Stimulated activated CD4-positive, alpha-beta T cell treated with anti-CD3 and anti-CD28 coated beads, Interleukin-2, amount 100 ng/mL, for 4 hours (primary cell): ENCODE measurements around the gene ZNF235.
"Not testable (repeated sequence)": the region's sequence is repeated elsewhere in the genome, so short reads cannot be mapped to it uniquely, and the experiment has no call there.

Experiments used
- DNase-seq: peaks from one replicate; pipeline ENCODE4 v3.0.0-alpha.2; 2020; ENCODE audit warnings: low read depth

ZNF235 gene

GRCh38 chr19:44304659-44305193 is at the start of gene ZNF235:
ZNF235 (minus strand) TSS chr19:44305025; CDS start chr19:44303404, 1,621 bp downstream.
- DNase-seq: peak; percentile 68

GRCh38 chr19:44346556-44346955 is 41.7 kb upstream of the ZNF235 start:
- no peak for DNase-seq

- DNase-seq: no peak
Measured at GRCh38 chr19:44345959-44346358, 41.1 kb upstream of the ZNF235 start.

- no peak for DNase-seq
Measured at GRCh38 chr19:44344255-44344654, 39.4 kb upstream of the ZNF235 start.

- no peak for DNase-seq
Measured at GRCh38 chr19:44341794-44342193, 37.0 kb upstream of the ZNF235 start.

- DNase-seq: not testable (repeated sequence)
Measured at GRCh38 chr19:44334639-44335038, 29.8 kb upstream of the ZNF235 start.

GRCh38 chr19:44332145-44332544 is 27.3 kb upstream of the ZNF235 start:
- no peak for DNase-seq

GRCh38 chr19:44315883-44316282 is 11.1 kb upstream of the ZNF235 start:
- no peak for DNase-seq

- no peak for DNase-seq
Measured at GRCh38 chr19:44313231-44313630, 8.4 kb upstream of the ZNF235 start.

GRCh38 chr19:44308011-44308410 is 3.2 kb upstream of the ZNF235 start:
- DNase-seq: no peak

- DNase-seq: no peak
Measured at GRCh38 chr19:44306283-44306682, 1.5 kb upstream of the ZNF235 start.

- DNase-seq: no peak
Measured at GRCh38 chr19:44305457-44305856, 632 bp upstream of the ZNF235 start.

GRCh38 chr19:44303976-44304568 is 753 bp downstream of the ZNF235 start:
- no peak for DNase-seq

GRCh38 chr19:44303320-44303719 is 1.5 kb downstream of the ZNF235 start:
- DNase-seq: no peak

GRCh38 chr19:44284968-44285367 is 19.9 kb downstream of the ZNF235 start:
- DNase-seq: no peak

GRCh38 chr19:44282846-44283245 is 22.0 kb downstream of the ZNF235 start:
- DNase-seq: no peak

GRCh38 chr19:44280916-44281315 is 23.9 kb downstream of the ZNF235 start:
- no peak for DNase-seq

GRCh38 chr19:44278181-44278690 is 26.6 kb downstream of the ZNF235 start:
- no peak for DNase-seq

- DNase-seq: no peak
Measured at GRCh38 chr19:44277331-44277730, 27.5 kb downstream of the ZNF235 start.

GRCh38 chr19:44260695-44261446 is 44.0 kb downstream of the ZNF235 start:
- DNase-seq: no peak

GRCh38 chr19:44260343-44260681 is 44.5 kb downstream of the ZNF235 start:
- DNase-seq: no peak

GRCh38 chr19:44258835-44259413 is 45.9 kb downstream of the ZNF235 start:
- no peak for DNase-seq

- DNase-seq: no peak
Measured at GRCh38 chr19:44258136-44258535, 46.7 kb downstream of the ZNF235 start.
